Stomach smooth muscle (tissue), 2 donors: ENCODE measurements around the gene URAD.

Source experiments
- H3K27ac ChIP-seq: one replicate; pipeline ENCODE4 v1.7.0; 2013; ENCODE audit warnings: mild to moderate bottlenecking, low read length, inconsistent platforms
- H3K27me3 ChIP-seq, 2 donors: one replicate each; pipeline ENCODE4 v1.7.0; 2013; ENCODE audit warnings: low read length in 2 of 2; ENCODE audit not compliant: insufficient read depth in 2 of 2, control insufficient read depth in 1 of 2
- H3K36me3 ChIP-seq, 2 donors: one replicate each; pipeline ENCODE4 v1.7.0; 2013; ENCODE audit warnings: low read length in 2 of 2; ENCODE audit not compliant: control insufficient read depth in 2 of 2, insufficient read depth in 2 of 2
- H3K4me1 ChIP-seq: one replicate; pipeline ENCODE4 v1.7.0; 2013; ENCODE audit warnings: low read length; ENCODE audit not compliant: control insufficient read depth, insufficient read depth
- H3K4me3 ChIP-seq, 2 donors: one replicate each; pipeline ENCODE4 v1.7.0; 2013; ENCODE audit warnings: low read length in 2 of 2
- H3K9ac ChIP-seq, 2 donors: one replicate each; pipeline ENCODE4 v1.7.0; 2013; ENCODE audit warnings: low read length in 2 of 2, mild to moderate bottlenecking in 1 of 2
- H3K9me3 ChIP-seq, 2 donors: one replicate each; pipeline ENCODE4 v1.7.0; 2013; ENCODE audit warnings: low read length in 2 of 2; ENCODE audit not compliant: control insufficient read depth in 2 of 2
- donor health status: healthy.
- donor health status: Pancreatic carcinoma.

Gene URAD

GRCh38 chr13:28000567-28000966 is 12.1 kb upstream of the URAD start:
- Histone ChIP-seq H3K9ac (no peak overlapping the region), H3K9me3 (no peaks in the 10 kb centered on the region), H3K4me3 (no peak overlapping the region), H3K27me3 (peaks cover 0 to 2% of the 10 kb centered on the region in 2 donors), H3K27ac (no peak overlapping the region), H3K36me3 (no peaks in the 10 kb centered on the region), H3K4me1 (no peaks in the 10 kb centered on the region)

- no peak overlapping the region for H3K27ac ChIP-seq
- H3K9me3 ChIP-seq: no peaks in the 10 kb centered on the region
- no peak overlapping the region for H3K4me3 ChIP-seq
- H3K4me1 ChIP-seq: no peaks in the 10 kb centered on the region
- H3K27me3 ChIP-seq: peaks cover 0 to 2% of the 10 kb centered on the region in 2 donors
- no peaks in the 10 kb centered on the region for H3K36me3 ChIP-seq
- H3K9ac ChIP-seq: no peak overlapping the region
Measured at GRCh38 chr13:27997904-27998522, 9.5 kb upstream of the URAD start.

- H3K27ac ChIP-seq: no peak overlapping the region
- no peaks in the 10 kb centered on the region for H3K4me1 ChIP-seq
- H3K27me3 ChIP-seq: peaks cover 7 to 17% of the 10 kb centered on the region in 2 donors
- H3K36me3 ChIP-seq: no peaks in the 10 kb centered on the region
- no peak overlapping the region for H3K9ac ChIP-seq
- no peak overlapping the region for H3K4me3 ChIP-seq
- no peaks in the 10 kb centered on the region for H3K9me3 ChIP-seq
Measured at GRCh38 chr13:27991881-27992280, 3.4 kb upstream of the URAD start.

- H3K4me1 ChIP-seq: peaks cover 1% of the 10 kb centered on the region
- no peaks in the 10 kb centered on the region for H3K36me3 ChIP-seq
- H3K9ac ChIP-seq: no peak overlapping the region
- no peak overlapping the region for H3K27ac ChIP-seq
- H3K27me3 ChIP-seq: peaks cover 40 to 43% of the 10 kb centered on the region in 2 donors
- H3K4me3 ChIP-seq: no peak overlapping the region
- H3K9me3 ChIP-seq: no peaks in the 10 kb centered on the region
Measured at GRCh38 chr13:27985600-27985999, 2.9 kb downstream of the URAD start.

GRCh38 chr13:27982361-27982760 is 6.1 kb downstream of the URAD start:
- Histone ChIP-seq H3K9me3 (no peaks in the 10 kb centered on the region), H3K4me3 (no peak overlapping the region), H3K27ac (no peak overlapping the region), H3K27me3 (peaks cover 59 to 63% of the 10 kb centered on the region in 2 donors), H3K4me1 (peaks cover 19% of the 10 kb centered on the region), H3K36me3 (no peaks in the 10 kb centered on the region), H3K9ac (no peak overlapping the region)

GRCh38 chr13:27981006-27981708 is 7.3 kb downstream of the URAD start:
- no peak overlapping the region for H3K4me3 ChIP-seq
- no peaks in the 10 kb centered on the region for H3K36me3 ChIP-seq
- H3K9ac ChIP-seq: no peak overlapping the region
- H3K27ac ChIP-seq: no peak overlapping the region
- no peaks in the 10 kb centered on the region for H3K9me3 ChIP-seq
- H3K4me1 ChIP-seq: peaks cover 19% of the 10 kb centered on the region
- H3K27me3 ChIP-seq: peaks cover 65 to 72% of the 10 kb centered on the region in 2 donors

GRCh38 chr13:27980280-27980998 is 8.1 kb downstream of the URAD start:
- peaks cover 19% of the 10 kb centered on the region for H3K4me1 ChIP-seq
- no peak overlapping the region for H3K27ac ChIP-seq
- H3K4me3 ChIP-seq: no peak overlapping the region
- H3K36me3 ChIP-seq: no peaks in the 10 kb centered on the region
- peaks cover 68 to 78% of the 10 kb centered on the region in 2 donors for H3K27me3 ChIP-seq
- no peak overlapping the region for H3K9ac ChIP-seq
- H3K9me3 ChIP-seq: no peaks in the 10 kb centered on the region

- Histone ChIP-seq H3K9me3 (no peaks in the 10 kb centered on the region), H3K4me3 (peak overlapping the region in 1 of 2 donors; percentile 19), H3K4me1 (peaks cover 19% of the 10 kb centered on the region), H3K27ac (no peak overlapping the region), H3K9ac (no peak overlapping the region), H3K36me3 (no peaks in the 10 kb centered on the region), H3K27me3 (peaks cover 69 to 80% of the 10 kb centered on the region in 2 donors)
Measured at GRCh38 chr13:27979765-27980279, 8.7 kb downstream of the URAD start.

- peaks cover 19% of the 10 kb centered on the region for H3K4me1 ChIP-seq
- H3K27me3 ChIP-seq: peaks cover 75 to 87% of the 10 kb centered on the region in 2 donors
- H3K9me3 ChIP-seq: no peaks in the 10 kb centered on the region
- H3K4me3 ChIP-seq: peak overlapping the region in 1 of 2 donors; percentile 19
- H3K9ac ChIP-seq: no peak overlapping the region
- H3K36me3 ChIP-seq: no peaks in the 10 kb centered on the region
- no peak overlapping the region for H3K27ac ChIP-seq
Measured at GRCh38 chr13:27979001-27979643, 9.4 kb downstream of the URAD start.

- Histone ChIP-seq H3K9me3 (no peaks in the 10 kb centered on the region), H3K27ac (no peak overlapping the region), H3K4me3 (no peak overlapping the region), H3K9ac (no peak overlapping the region), H3K36me3 (no peaks in the 10 kb centered on the region), H3K4me1 (peaks cover 19% of the 10 kb centered on the region), H3K27me3 (peaks cover 79 to 85% of the 10 kb centered on the region in 2 donors)
Measured at GRCh38 chr13:27978301-27978968, 10.1 kb downstream of the URAD start.
